ENCODE results near the gene TMEM147. TPM values are rescaled to one million over a fixed set of nuclear protein-coding genes. Genes with fewer than 3 reads are reported as not detected.

TMEM147 gene
- total and polyA plus RNA-seq, 10 of the 15 experiments (the other 5 are each of a cell fraction or from before 2014, with no cell fraction given): 53.4 to 145 (median 79.3) TPM

DNA sequence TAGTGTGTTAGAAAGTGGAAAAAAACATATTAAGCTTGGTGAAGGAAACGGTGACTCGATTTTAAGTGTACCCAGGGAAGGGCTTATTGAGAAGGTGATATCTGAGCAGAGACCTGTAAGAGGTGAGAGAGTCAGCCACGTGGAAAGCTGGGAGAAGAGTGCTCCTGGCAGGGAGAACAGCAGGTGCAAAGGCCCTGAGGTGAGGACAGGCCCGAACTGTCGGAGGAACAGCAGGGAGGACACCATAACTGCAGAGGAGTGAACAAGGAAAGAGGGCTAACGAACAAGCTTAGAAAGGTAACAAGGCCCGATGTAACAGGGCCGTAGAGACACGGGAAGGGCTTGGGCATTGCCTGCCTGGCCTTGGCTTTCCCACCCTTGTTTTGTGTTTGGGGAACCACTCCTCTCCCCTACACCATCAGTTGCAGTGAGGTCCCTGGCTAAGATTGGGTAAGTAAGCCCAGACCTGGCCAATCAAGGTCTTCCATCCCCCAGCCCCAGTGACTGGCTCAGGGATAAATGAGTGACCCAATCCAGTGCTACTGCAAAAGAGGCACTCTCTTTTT lies 10.7 kb downstream of the TMEM147 start:
- in situ Hi-C loops (cut with MboI) (no loop called here), intact Hi-C loops (cut with micrococcal nuclease; ENCODE audit: unreplicated experiment) (no loop called here)
- H4K20me1 ChIP-seq (ENCODE audit: control insufficient read depth, insufficient read depth): no peaks in the 10 kb centered on the region
- no peak overlapping the region for H3K4me2 ChIP-seq (ENCODE audit: control insufficient read depth, insufficient read depth)
- H3K27me3 ChIP-seq (replicated peaks in 1 of 2; ENCODE audit: control insufficient read depth in 2 of 2, insufficient read depth in 2 of 2, low read length in 1 of 2): no peaks in the 10 kb centered on the region; a peak in 2 of 4 replicates
- H2AFZ ChIP-seq (ENCODE audit: control insufficient read depth, low read depth, low read length): no peak overlapping the region
- TF ChIP-seq BMI1 (IDR thresholded peaks at IDR 0.05; ENCODE audit: borderline replicate concordance): no peak
- no peak for TF ChIP-seq SMAD5 (IDR thresholded peaks at IDR 0.05; ENCODE audit: low read depth)
- TF ChIP-seq STAT3 (IDR thresholded peaks at IDR 0.05; ENCODE audit: low read depth, low read length): no peak
- no peak for TF ChIP-seq WRNIP1 (IDR thresholded peaks at IDR 0.05; ENCODE audit: borderline replicate concordance, low read depth, low read length)
- TF ChIP-seq YY1 (IDR thresholded peaks at IDR 0.05; ENCODE audit: low read depth, low read length): no peak
- TF ChIP-seq FOXM1 (IDR thresholded peaks at IDR 0.05; ENCODE audit: low read depth, low read length): no peak
- TF ChIP-seq HDAC6 (IDR thresholded peaks at IDR 0.05; ENCODE audit: unreplicated experiment): no peak
- no peak for TF ChIP-seq NBN (IDR thresholded peaks at IDR 0.05)
- TF ChIP-seq CEBPB (IDR thresholded peaks at IDR 0.05; ENCODE audit: borderline replicate concordance in 1 of 2, low read depth in 2 of 2, low read length in 2 of 2): no peak
- no peak for TF ChIP-seq STAT1 (conservative IDR thresholded peaks at IDR 0.05)
- TF ChIP-seq, protein P1, sequence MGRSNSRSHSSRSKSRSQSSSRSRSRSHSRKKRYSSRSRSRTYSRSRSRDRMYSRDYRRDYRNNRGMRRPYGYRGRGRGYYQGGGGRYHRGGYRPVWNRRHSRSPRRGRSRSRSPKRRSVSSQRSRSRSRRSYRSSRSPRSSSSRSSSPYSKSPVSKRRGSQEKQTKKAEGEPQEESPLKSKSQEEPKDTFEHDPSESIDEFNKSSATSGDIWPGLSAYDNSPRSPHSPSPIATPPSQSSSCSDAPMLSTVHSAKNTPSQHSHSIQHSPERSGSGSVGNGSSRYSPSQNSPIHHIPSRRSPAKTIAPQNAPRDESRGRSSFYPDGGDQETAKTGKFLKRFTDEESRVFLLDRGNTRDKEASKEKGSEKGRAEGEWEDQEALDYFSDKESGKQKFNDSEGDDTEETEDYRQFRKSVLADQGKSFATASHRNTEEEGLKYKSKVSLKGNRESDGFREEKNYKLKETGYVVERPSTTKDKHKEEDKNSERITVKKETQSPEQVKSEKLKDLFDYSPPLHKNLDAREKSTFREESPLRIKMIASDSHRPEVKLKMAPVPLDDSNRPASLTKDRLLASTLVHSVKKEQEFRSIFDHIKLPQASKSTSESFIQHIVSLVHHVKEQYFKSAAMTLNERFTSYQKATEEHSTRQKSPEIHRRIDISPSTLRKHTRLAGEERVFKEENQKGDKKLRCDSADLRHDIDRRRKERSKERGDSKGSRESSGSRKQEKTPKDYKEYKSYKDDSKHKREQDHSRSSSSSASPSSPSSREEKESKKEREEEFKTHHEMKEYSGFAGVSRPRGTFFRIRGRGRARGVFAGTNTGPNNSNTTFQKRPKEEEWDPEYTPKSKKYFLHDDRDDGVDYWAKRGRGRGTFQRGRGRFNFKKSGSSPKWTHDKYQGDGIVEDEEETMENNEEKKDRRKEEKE (IDR thresholded peaks at IDR 0.05): no peak
- TF ChIP-seq USF2 (IDR thresholded peaks at IDR 0.05; ENCODE audit: borderline replicate concordance, low read depth, low read length): no peak
- H3K27ac ChIP-seq (ENCODE audit: control insufficient read depth, insufficient read depth): no peak overlapping the region
- no peak overlapping the region for H3K9ac ChIP-seq (ENCODE audit: control insufficient read depth, insufficient read depth, low read length)
- no TSS peak for BruUV-seq (replicated peaks)
- no peaks in the 10 kb centered on the region; a peak in 1 of 4 replicates for H3K36me3 ChIP-seq (ENCODE audit: control insufficient read depth in 2 of 2, insufficient read depth in 2 of 2, low read length in 1 of 2)
- POLR2A ChIA-PET: no interaction called here
- RAD21 ChIA-PET (ENCODE audit: unreplicated experiment): no interaction called here
- no peak for FAIRE-seq
- H3K4me3 ChIP-seq: no peak overlapping the region
- no peak for DNase-seq (ENCODE audit: low read depth, low spot score)
- SMC1A ChIA-PET (ENCODE audit: uncharacterized antibody, unreplicated experiment): interaction anchor here (0.7 to 1.4 kb wide), 4 partner anchors 11 to 217 kb away, joined by 3 to 4 read pairs (median 3); no protein-coding TSS in a partner anchor
- H3K79me2 ChIP-seq (ENCODE audit: control insufficient read depth, insufficient read depth, low read length): no peaks in the 10 kb centered on the region
- peaks cover 25% of the 10 kb centered on the region for H3K4me1 ChIP-seq (ENCODE audit: control insufficient read depth, insufficient read depth, low read length)
- CTCF ChIA-PET: interaction anchor here (1.2 to 1.8 kb wide), 5 partner anchors 32 to 137 kb away, joined by 3 to 5 read pairs (median 4); partner anchors contain the start of gene ETV2
- no peak for ATAC-seq
- no peaks in the 10 kb centered on the region; the same call in 2 of the 3 replicates for H3K9me3 ChIP-seq (replicated peaks; ENCODE audit: control insufficient read depth, insufficient read depth, low read length)
- 58% methylated on average over 9 of the region's 9 CpGs for WGBS (ENCODE audit: insufficient coverage, insufficient replicate concordance, low lambda C conversion rate, missing lambda C conversion rate)

Data from GM12878 (cell line).